Activated naive CD8-positive, alpha-beta T cell treated with anti-CD3 and anti-CD28 coated beads, Interleukin-2, amount 50 U/mL, for 24 hours (primary cell): ENCODE results near the gene ARID3A.

Source experiments
- ATAC-seq: fragments of 150-1000 bp; cut with Tn5 transposase; one replicate; pipeline ENCODE4 v1.10.0; 2021
- DNase-seq: peaks from one replicate; pipeline ENCODE4 v3.0.0; 2021
- H3K27ac Mint-ChIP-seq: one replicate; pipeline ENCODE4 v1.8.0; 2021; ENCODE audit warnings: mild to moderate bottlenecking, mixed read lengths
- H3K27me3 Mint-ChIP-seq: one replicate; pipeline ENCODE4 v1.8.0; 2021; ENCODE audit warnings: mixed read lengths
- H3K36me3 Mint-ChIP-seq: one replicate; pipeline ENCODE4 v1.8.0; 2021; ENCODE audit warnings: low read depth, mixed read lengths
- H3K4me1 Mint-ChIP-seq: one replicate; pipeline ENCODE4 v1.8.0; 2021; ENCODE audit warnings: mixed read lengths
- H3K4me3 Mint-ChIP-seq: one replicate; pipeline ENCODE4 v1.8.0; 2021; ENCODE audit warnings: mild to moderate bottlenecking, moderate library complexity, mixed read lengths
- H3K9me3 Mint-ChIP-seq: one replicate; pipeline ENCODE4 v1.8.0; 2021; ENCODE audit warnings: mixed read lengths

ARID3A gene

GRCh38 chr19:900302-901111 lies 25.3 kb upstream of the ARID3A start:
- Mint-ChIP-seq H3K4me1 (peaks cover 15% of the 10 kb centered on the region), H3K36me3 (no peaks in the 10 kb centered on the region)

GRCh38 chr19:901216-902092 lies 24.4 kb upstream of the ARID3A start:
- Mint-ChIP-seq H3K9me3 (no peaks in the 10 kb centered on the region), H3K4me1 (peaks cover 20% of the 10 kb centered on the region), H3K27me3 (no peaks in the 10 kb centered on the region), H3K36me3 (peaks cover under 1% of the 10 kb centered on the region), H3K27ac (no peak overlapping the region), H3K4me3 (no peak overlapping the region)
- no peak for ATAC-seq
- no peak for DNase-seq

More at GRCh38 chr19:900302-901111, 25.3 kb upstream of the ARID3A start:
- H3K4me3 Mint-ChIP-seq, result no peak overlapping the region
- no peaks in the 10 kb centered on the region for H3K9me3 Mint-ChIP-seq
- peak; percentile 39 for ATAC-seq
- no peaks in the 10 kb centered on the region for H3K27me3 Mint-ChIP-seq
- H3K27ac Mint-ChIP-seq, result no peak overlapping the region
- DNase-seq, result no peak

DNA sequence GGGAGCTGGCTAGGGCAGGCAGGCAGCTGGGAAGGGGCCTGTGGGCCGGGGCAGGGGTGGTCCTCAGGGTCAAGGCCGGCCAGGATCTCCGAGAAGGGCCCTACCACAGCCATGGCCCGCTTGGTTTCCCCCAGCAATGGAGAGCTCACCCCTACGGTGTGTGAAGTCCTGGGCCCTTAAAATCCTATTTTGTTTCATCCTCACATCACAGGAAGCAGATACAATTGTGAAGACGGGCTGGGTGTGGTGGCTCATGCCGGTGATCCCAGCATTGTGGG lies 23.8 kb upstream of the ARID3A start:
- ATAC-seq, result no peak
- Mint-ChIP-seq H3K27me3 (no peaks in the 10 kb centered on the region), H3K4me1 (peaks cover 26% of the 10 kb centered on the region), H3K36me3 (peaks cover 1% of the 10 kb centered on the region), H3K27ac (no peak overlapping the region), H3K4me3 (no peak overlapping the region), H3K9me3 (no peaks in the 10 kb centered on the region)
- no peak for DNase-seq

DNA sequence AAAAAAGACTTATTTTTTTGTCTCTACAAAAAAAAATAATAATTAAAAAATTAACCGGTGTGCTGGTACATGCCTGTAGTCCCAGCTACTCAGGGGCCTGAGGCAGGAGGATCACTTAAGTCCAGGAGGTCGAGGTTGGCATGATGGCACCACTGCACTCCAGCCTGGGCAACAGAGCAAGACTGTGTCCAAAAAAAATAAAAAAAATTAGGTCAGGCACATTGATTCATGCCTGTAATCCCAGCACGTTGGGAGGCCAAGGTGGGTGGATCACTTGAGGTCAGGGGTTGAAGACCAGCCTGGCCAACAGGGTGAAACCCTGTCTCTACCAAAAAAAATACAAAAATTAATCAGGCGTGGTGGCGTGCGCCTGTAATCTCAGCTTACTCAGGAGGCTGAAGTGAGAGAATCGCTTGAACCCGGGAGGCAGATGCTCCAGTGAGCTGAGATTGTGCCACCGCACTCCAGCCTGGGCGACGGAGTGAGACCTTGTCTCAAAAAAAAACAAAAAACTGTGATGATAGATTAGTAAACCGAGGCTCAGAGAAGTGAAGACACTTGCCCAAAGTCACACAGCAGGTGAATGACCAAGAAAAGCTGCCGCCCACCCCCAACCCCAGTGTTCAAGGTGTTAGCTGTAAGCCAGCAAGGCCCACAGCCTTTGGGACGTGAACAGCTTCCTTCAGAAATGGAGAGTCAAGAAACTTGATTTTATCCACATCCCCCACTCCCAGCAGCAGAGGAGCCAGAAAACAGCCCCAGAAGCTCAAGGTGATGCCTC lies 23.2 kb upstream of the ARID3A start:
- H3K27ac Mint-ChIP-seq, result peak overlapping the region; percentile 70
- no peaks in the 10 kb centered on the region for H3K9me3 Mint-ChIP-seq
- H3K4me1 Mint-ChIP-seq, result peaks cover 32% of the 10 kb centered on the region
- H3K27me3 Mint-ChIP-seq, result no peaks in the 10 kb centered on the region
- no peak overlapping the region for H3K4me3 Mint-ChIP-seq
- ATAC-seq (no peak), DNase-seq (no peak)
- peaks cover 1% of the 10 kb centered on the region for H3K36me3 Mint-ChIP-seq

- DNase-seq, result no peak
- no peaks in the 10 kb centered on the region for H3K9me3 Mint-ChIP-seq
- no peaks in the 10 kb centered on the region for H3K27me3 Mint-ChIP-seq
- peaks cover 1% of the 10 kb centered on the region for H3K36me3 Mint-ChIP-seq
- H3K4me1 Mint-ChIP-seq, result peaks cover 39% of the 10 kb centered on the region
- H3K4me3 Mint-ChIP-seq, result no peak overlapping the region
- ATAC-seq, result no peak
- H3K27ac Mint-ChIP-seq, result no peak overlapping the region
These were observed 22.5 kb upstream of the ARID3A start for GRCh38 chr19:903266-903797.

GRCh38 chr19:904545-904944 lies 21.3 kb upstream of the ARID3A start:
- Mint-ChIP-seq H3K27me3 (no peaks in the 10 kb centered on the region), H3K9me3 (no peaks in the 10 kb centered on the region), H3K4me1 (peaks cover 51% of the 10 kb centered on the region), H3K4me3 (no peak overlapping the region), H3K36me3 (peaks cover 1% of the 10 kb centered on the region), H3K27ac (no peak overlapping the region)
- ATAC-seq, result no peak
- DNase-seq, result no peak

- Mint-ChIP-seq H3K4me3 (no peak overlapping the region), H3K4me1 (peaks cover 64% of the 10 kb centered on the region), H3K27me3 (no peaks in the 10 kb centered on the region), H3K36me3 (peaks cover 3% of the 10 kb centered on the region), H3K9me3 (no peaks in the 10 kb centered on the region), H3K27ac (peak overlapping the region; percentile 46)
- ATAC-seq (no peak), DNase-seq (no peak)
These were observed 19.4 kb upstream of the ARID3A start for GRCh38 chr19:906480-906879.

DNA sequence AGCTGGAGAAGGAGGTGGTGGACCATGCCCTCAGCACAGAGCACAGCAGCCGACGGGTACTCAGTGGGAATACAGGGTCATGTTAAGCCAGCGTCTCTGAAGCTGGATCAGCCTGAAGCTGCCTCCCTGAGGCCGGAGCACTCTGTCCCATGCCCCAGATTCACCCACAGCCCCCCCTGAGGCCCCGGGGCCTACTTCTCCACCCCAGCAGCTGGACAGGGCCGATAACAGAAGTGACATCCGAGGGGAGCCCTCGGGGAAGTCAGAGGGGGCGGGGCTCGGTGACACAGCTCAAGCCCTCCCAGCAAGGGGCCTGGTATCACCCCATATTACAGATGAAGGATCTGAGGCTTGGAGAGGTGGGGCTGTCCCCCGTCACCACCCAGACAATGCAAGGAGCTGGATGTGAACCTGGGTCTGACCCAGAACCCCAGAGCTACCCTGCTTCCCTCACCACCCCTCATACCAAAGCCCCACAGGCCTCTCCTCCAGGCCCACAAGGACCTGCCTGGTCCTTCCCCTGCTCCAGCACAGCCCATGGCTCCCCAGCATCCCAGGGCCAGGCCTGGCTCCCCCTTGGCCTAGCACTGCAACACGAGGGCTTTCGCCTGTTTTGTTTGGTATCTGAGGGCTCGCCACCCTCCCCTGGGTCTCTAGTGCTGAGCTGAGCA lies 18.5 kb upstream of the ARID3A start:
- H3K27ac Mint-ChIP-seq, result peak overlapping the region; percentile 73
- peaks cover 3% of the 10 kb centered on the region for H3K36me3 Mint-ChIP-seq
- no peaks in the 10 kb centered on the region for H3K9me3 Mint-ChIP-seq
- no peaks in the 10 kb centered on the region for H3K27me3 Mint-ChIP-seq
- DNase-seq (peak; percentile 66), ATAC-seq (peak; percentile 57)
- no peak overlapping the region for H3K4me3 Mint-ChIP-seq
- H3K4me1 Mint-ChIP-seq, result peaks cover 64% of the 10 kb centered on the region

DNA sequence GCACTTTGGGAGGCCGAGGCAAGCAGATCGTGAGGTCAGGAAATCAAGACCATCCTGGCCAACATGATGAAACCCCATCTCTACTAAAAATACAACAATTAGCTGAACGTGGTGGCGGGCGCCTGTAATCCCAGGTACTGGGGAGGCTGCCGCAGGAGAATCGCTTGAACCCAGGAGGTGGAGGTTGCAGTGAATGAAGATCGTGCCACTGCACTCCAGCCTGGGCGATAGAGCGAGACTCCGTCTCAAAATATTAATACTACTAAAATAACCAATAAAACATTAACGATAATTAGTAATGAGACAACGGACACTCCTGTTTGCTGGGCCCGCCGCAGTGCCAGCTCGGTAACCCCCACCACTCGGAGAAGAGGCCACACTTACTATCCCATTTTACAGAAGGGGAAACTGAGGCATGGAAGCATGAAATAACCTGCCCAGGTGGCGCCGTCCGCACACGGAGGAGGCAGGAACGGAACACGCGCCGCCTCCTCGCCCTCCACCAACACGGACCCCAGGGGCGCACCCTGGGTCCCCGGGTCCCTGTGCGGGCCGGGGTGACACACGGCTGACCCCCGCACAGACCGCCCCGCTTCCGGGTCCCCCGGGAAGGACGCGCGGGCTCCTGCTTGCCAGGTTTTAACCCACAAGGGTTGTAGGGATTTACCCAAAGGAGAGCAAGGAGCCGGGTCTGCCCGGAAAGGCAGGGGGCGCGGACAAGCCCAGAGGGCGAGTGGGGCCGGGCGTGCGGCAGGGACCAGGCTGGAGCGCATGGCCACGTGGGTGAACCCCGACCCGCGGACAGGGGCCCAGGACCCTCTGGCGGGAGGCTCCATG lies 14.4 kb upstream of the ARID3A start:
- Mint-ChIP-seq H3K27ac (peak overlapping the region; percentile 84), H3K4me1 (peaks cover 48% of the 10 kb centered on the region), H3K4me3 (peak overlapping the region; percentile 73), H3K9me3 (no peaks in the 10 kb centered on the region), H3K27me3 (peaks cover 3% of the 10 kb centered on the region), H3K36me3 (peaks cover 3% of the 10 kb centered on the region)
- DNase-seq, result no peak
- no peak for ATAC-seq

- H3K27ac Mint-ChIP-seq, result no peak overlapping the region
These were observed 13.4 kb upstream of the ARID3A start for GRCh38 chr19:912181-913079.

GRCh38 chr19:913080-913748 lies 12.6 kb upstream of the ARID3A start, which contains the start of gene R3HDM4:
TSS of gene R3HDM4 (minus strand) at chr19:913219. CDS start at chr19:913157, 62 bp downstream.
- H3K9me3 Mint-ChIP-seq, result no peaks in the 10 kb centered on the region
- H3K36me3 Mint-ChIP-seq, result peaks cover 2% of the 10 kb centered on the region
- peak within 1 kb of the TSS; percentile 83 for H3K4me3 Mint-ChIP-seq
- H3K27me3 Mint-ChIP-seq, result peaks cover 5% of the 10 kb centered on the region
- DNase-seq (peak; percentile 90), ATAC-seq (peak; percentile 73)
- H3K27ac Mint-ChIP-seq, result peak within 1 kb of the TSS; percentile 86
- peaks cover 32% of the 10 kb centered on the region for H3K4me1 Mint-ChIP-seq

More at GRCh38 chr19:912181-913079, 13.4 kb upstream of the ARID3A start:
- Mint-ChIP-seq H3K36me3 (peaks cover 2% of the 10 kb centered on the region), H3K27me3 (peaks cover 3% of the 10 kb centered on the region), H3K9me3 (no peaks in the 10 kb centered on the region), H3K4me3 (peak overlapping the region; percentile 75), H3K4me1 (peaks cover 38% of the 10 kb centered on the region)
- ATAC-seq, result no peak
- DNase-seq, result no peak
